Spleen (tissue), 13 donors: Measurements from ENCODE around the gene APAF1. TPM values are rescaled to one million over a fixed set of nuclear protein-coding genes. Genes with fewer than 3 reads are reported as not detected.
A peak's percentile ranks its signal among the peaks of the same experiment; 100 is the strongest.
"Not testable (repeated sequence)": the region's sequence is repeated elsewhere in the genome, so short reads cannot be mapped to it uniquely, and the experiment has no call there.

Experiments
- DNase-seq: peaks from one replicate; pipeline ENCODE4 v3.0.0-alpha.2; 2020
- H3K27ac ChIP-seq, 8 donors: fragments of 200-600 bp; sonication (generic) in 7 of 8; 1 replicate in 4 of 8; 2 replicates in 4 of 8; pipeline versions ENCODE4 v1.5.0 to v1.8.0; 2016 to 2021; ENCODE audit warnings: inconsistent platforms in 4 of 8, mild to moderate bottlenecking in 4 of 8, moderate library complexity in 1 of 8
- H3K27me3 ChIP-seq, 7 donors: fragments of 200-600 bp; sonication (generic) in 6 of 7; replicated peaks in 1 of 7; 1 replicate in 4 of 7; 2 replicates in 3 of 7; pipeline versions ENCODE4 v1.5.0 to v1.8.0; 2016 to 2021; ENCODE audit warnings: inconsistent platforms in 3 of 7, mild to moderate bottlenecking in 1 of 7
- H3K36me3 ChIP-seq, 6 donors: fragments of 200-600 bp; sonication (generic) in 5 of 6; 1 replicate in 4 of 6; 2 replicates in 2 of 6; pipeline versions ENCODE4 v1.5.0 to v1.8.0; 2016 to 2021; ENCODE audit warnings: inconsistent platforms in 2 of 6
- H3K4me1 ChIP-seq, 6 donors: fragments of 200-600 bp; sonication (generic) in 5 of 6; 1 replicate in 3 of 6; 2 replicates in 3 of 6; pipeline versions ENCODE4 v1.5.0 to v1.8.0; 2016 to 2021; ENCODE audit warnings: inconsistent platforms in 3 of 6
- H3K4me3 ChIP-seq, 8 donors: fragments of 200-600 bp; sonication (generic) in 7 of 8; 1 replicate in 4 of 8; 2 replicates in 4 of 8; pipeline versions ENCODE4 v1.5.0 to v1.8.0; 2016 to 2021; ENCODE audit warnings: inconsistent platforms in 4 of 8, mild to moderate bottlenecking in 4 of 8, moderate library complexity in 2 of 8
- H3K9me3 ChIP-seq, 8 donors: fragments of 200-600 bp; sonication (generic) in 7 of 8; 1 replicate in 4 of 8; 2 replicates in 4 of 8; pipeline versions ENCODE4 v1.5.0 to v1.8.0; 2016 to 2021; ENCODE audit warnings: inconsistent platforms in 4 of 8
- CTCF ChIP-seq, 11 experiments: fragments of 200-600 bp in 7 of 11; fragments of 450-650 bp in 4 of 11; sonication (generic) in 4 of 11; IDR thresholded peaks in 8 of 11; conservative IDR thresholded peaks in 3 of 11; 1 replicate in 7 of 11; 2 replicates in 4 of 11; pipeline versions ENCODE4 v1.4.0 to v1.8.0; 2016 to 2021; ENCODE audit warnings: antibody characterized with exemption in 11 of 11, inconsistent platforms in 4 of 11, mild to moderate bottlenecking in 1 of 11
- POLR2A ChIP-seq, 3 donors: fragments of 450-650 bp; IDR thresholded peaks; one replicate each; pipeline ENCODE4 v1.5.1; 2017; ENCODE audit warnings: antibody characterized with exemption in 3 of 3, mild to moderate bottlenecking in 1 of 3
- POLR2AphosphoS5 ChIP-seq, 3 donors: sonication (generic); formaldehyde crosslinking; IDR thresholded peaks; one replicate each; pipeline ENCODE4 v1.5.1; 2017; ENCODE audit warnings: antibody characterized with exemption in 3 of 3
- WGBS, 5 donors: extraction: QIAGEN DNeasy Blood & Tissue Kit in 3 of 5; methylation state at CpG; one replicate each; pipeline versions ENCODE4 v1.1.5 to v1.1.7; 2013 to 2018; 5-methylcytosine and 5-hydroxymethylcytosine counted together
- intact Hi-C: fragments of 100-400 bp; cut with DNase I; formaldehyde crosslinking; loops from one replicate; pipeline ENCODE4 v1.15.0; 2023; ENCODE audit warnings: low total_unique reads
- long read RNA-seq, 2 donors: transcript quantifications; one replicate each; lab custom pipeline, GENCODE V29; 2026
- polyA plus RNA-seq, 3 donors: library from polyadenylated mRNA; stranded (reverse); fragments of 200-250 nt; gene quantifications; one replicate each; pipeline ENCODE4 v1.2.1, GENCODE V29; 2013
- total RNA-seq, 7 donors: library from RNA; depleted of rRNA in 3 of 7; stranded (reverse); fragments of >200 nt in 3 of 7; fragmentation: NEBNext Ultra II Directional in 4 of 7; extraction: Animal tissue kit (Norgen Biotek cat#: 25700) in 4 of 7; gene quantifications; one replicate each; pipeline versions ENCODE4 v1.1.0 to v1.2.1, GENCODE V29; 2016 to 2021
- donor health status: healthy with polysubstance abuse.
- donor health status: DM: no; HTN: no; CAD: no; lungs with moderate emphysema.
- donor health status: DM: no; HTN: no; CAD: no.
- donor health status: Bipolar disorder and iron deficiency.
- donor health status: healthy.
- donor health status: DM: no; HTN: no; CAD: no.
- donor health status: DM: yes; HTN: yes; CAD: no.

Gene APAF1
- 10 to 100 TPM; 27.9 to 44.1 (median 36.0) TPM for total RNA-seq
- 1 to 10 TPM; 6.5 to 9.7 (median 7.4) TPM for polyA plus RNA-seq
- long read RNA-seq, donor 1, full-length matches to known transcripts = 2 of 2 reads
- long read RNA-seq, donor 1, partial matches to known transcripts = 0 of 2 reads
- long read RNA-seq, donor 1, other reads (novel, unspliced or antisense) = 0 of 2 reads
- long read RNA-seq, donor 2, full-length matches to known transcripts = 1 of 1 reads
- long read RNA-seq, donor 2, partial matches to known transcripts = 0 of 1 reads
- long read RNA-seq, donor 2, other reads (novel, unspliced or antisense) = 0 of 1 reads

- TF ChIP-seq CTCF (IDR thresholded peaks at IDR 0.05 in 8 of 11, conservative IDR thresholded peaks at IDR 0.05 in 3 of 11) (peak in 1 of 11 experiments; percentile 38), POLR2A (IDR thresholded peaks at IDR 0.05) (peak; percentile 11 to 67 (median 42)), POLR2AphosphoS5 (IDR thresholded peaks at IDR 0.05) (peak; percentile 91 to 95 (median 93))
- peak; percentile 100 for DNase-seq
- intact Hi-C loops = loop anchor here (5.0 kb wide), 1 partner anchor 53 kb away; the partner anchor contains the start of gene SLC25A3
- H3K36me3 ChIP-seq = peaks cover 0 to 22% (median 9%) of the 10 kb centered on the region in 6 donors
- H3K4me1 ChIP-seq = peaks cover 16 to 75% (median 39%) of the 10 kb centered on the region in 6 donors
- peak within 1 kb of the TSS; percentile 74 to 98 (median 96) for H3K27ac ChIP-seq
- no peaks in the 10 kb centered on the region for H3K9me3 ChIP-seq
- WGBS, 5 donors = 0 to 1% (median 0%) methylated on average over 42 to 91 of the region's 91 CpGs
- peak within 1 kb of the TSS; percentile 89 to 99 (median 96) for H3K4me3 ChIP-seq
- no peaks in the 10 kb centered on the region for H3K27me3 ChIP-seq
These were observed at the start of gene APAF1, which contains the start of gene IKBIP for GRCh38 chr12:98644712-98645571. TSS of gene APAF1 (plus strand) at chr12:98645290. CDS start at chr12:98648360, 3,070 bp downstream. TSS of gene IKBIP (minus strand) at chr12:98644788. CDS start at chr12:98644701, 87 bp downstream.

- 85 to 96% (median 90%) methylated on average over 5 of the region's 5 CpGs for WGBS, 5 donors
- H3K9me3 ChIP-seq, intact Hi-C loops, H3K27me3 ChIP-seq, H3K4me3 ChIP-seq, H3K27ac ChIP-seq, DNase-seq: not testable (repeated sequence)
- Histone ChIP-seq H3K4me1 (peaks cover 12 to 52% (median 34%) of the 10 kb centered on the region in 6 donors), H3K36me3 (peaks cover 0 to 71% (median 55%) of the 10 kb centered on the region in 6 donors)
These were observed 47.8 kb upstream of the APAF1 start for GRCh38 chr12:98597313-98597712.

GRCh38 chr12:98601924-98602323, 43.2 kb upstream of the APAF1 start:
- Histone ChIP-seq H3K27ac (no peak overlapping the region), H3K4me1 (peaks cover 0 to 21% (median 4%) of the 10 kb centered on the region in 6 donors), H3K4me3 (no peak overlapping the region), H3K36me3 (peaks cover 0 to 88% (median 79%) of the 10 kb centered on the region in 6 donors), H3K27me3 (no peaks in the 10 kb centered on the region), H3K9me3 (no peaks in the 10 kb centered on the region)
- TF ChIP-seq POLR2A (IDR thresholded peaks at IDR 0.05) = no peak
- TF ChIP-seq CTCF (IDR thresholded peaks at IDR 0.05 in 8 of 11, conservative IDR thresholded peaks at IDR 0.05 in 3 of 11) = no peak
- TF ChIP-seq POLR2AphosphoS5 (IDR thresholded peaks at IDR 0.05) = no peak
- 93 to 95% (median 94%) methylated on average over 8 of the region's 8 CpGs for WGBS, 5 donors
- DNase-seq = no peak
- intact Hi-C loops = no loop called here

GRCh38 chr12:98606359-98606988, 38.6 kb upstream of the APAF1 start:
- no peak for TF ChIP-seq POLR2A (IDR thresholded peaks at IDR 0.05)
- peak in 3 of 11 experiments; percentile 10 to 18 (median 15) for TF ChIP-seq CTCF (IDR thresholded peaks at IDR 0.05 in 8 of 11, conservative IDR thresholded peaks at IDR 0.05 in 3 of 11)
- no peak for TF ChIP-seq POLR2AphosphoS5 (IDR thresholded peaks at IDR 0.05)
- Histone ChIP-seq H3K9me3 (no peaks in the 10 kb centered on the region), H3K4me3 (no peak overlapping the region), H3K27me3 (no peaks in the 10 kb centered on the region), H3K36me3 (peaks cover 0 to 43% (median 35%) of the 10 kb centered on the region in 6 donors), H3K4me1 (peaks cover 0 to 17% (median 0%) of the 10 kb centered on the region in 6 donors), H3K27ac (peak overlapping the region in 4 of 8 donors; percentile 69 to 87 (median 80))
- intact Hi-C loops = no loop called here
- no peak for DNase-seq
- 56 to 75% (median 58%) methylated on average over 2 of the region's 2 CpGs for WGBS, 5 donors
